ENCODE results near the gene ATXN7L3B. TPM values are rescaled to one million over a fixed set of nuclear protein-coding genes. Genes with fewer than 3 reads are reported as not detected.

The ATXN7L3B gene
- total RNA-seq, 1 donor from 2014 or later, result 47.0 TPM

- H3K79me2 ChIP-seq (ENCODE audit: low read depth), result no peaks in the 10 kb centered on the region
- no peak overlapping the region for H3K4me3 ChIP-seq
- Mint-ChIP-seq H3K9me3 (no peaks in the 10 kb centered on the region), H3K4me1 (peaks cover 2% of the 10 kb centered on the region), H3K27ac (no peak overlapping the region), H3K27me3 (ENCODE audit: insufficient read depth, low read depth) (no peaks in the 10 kb centered on the region), H3K4me3 (no peak overlapping the region), H3K36me3 (no peaks in the 10 kb centered on the region)
- no peak overlapping the region for H3K4me2 ChIP-seq
- H3F3A ChIP-seq (ENCODE audit: low read depth), result no peaks in the 10 kb centered on the region
- DNase-seq (ENCODE audit: low spot score), result no peak
- H3K27me3 ChIP-seq, result no peaks in the 10 kb centered on the region
- no peak overlapping the region for H3K27ac ChIP-seq
- no peak overlapping the region for H2AFZ ChIP-seq (replicated peaks)
- H3K4me1 ChIP-seq, result no peaks in the 10 kb centered on the region
- no peaks in the 10 kb centered on the region for H4K20me1 ChIP-seq (ENCODE audit: low read depth)
- no peaks in the 10 kb centered on the region for H3K9me3 ChIP-seq (ENCODE audit: low read depth)
- no peaks in the 10 kb centered on the region for H3K36me3 ChIP-seq
- no peak for TF ChIP-seq CTCF (IDR thresholded peaks at IDR 0.05)
- H3K9ac ChIP-seq, result no peak overlapping the region
Measured at GRCh38 chr12:74559728-74560127, 22.1 kb downstream of the ATXN7L3B start.

GRCh38 chr12:74563927-74564326 is 26.3 kb downstream of the ATXN7L3B start:
- no peak for DNase-seq (ENCODE audit: low spot score)
- H3K27ac Mint-ChIP-seq, result no peak overlapping the region
- no peaks in the 10 kb centered on the region for H3K36me3 Mint-ChIP-seq
- H3K36me3 ChIP-seq, result no peaks in the 10 kb centered on the region
- H3K27me3 Mint-ChIP-seq (ENCODE audit: insufficient read depth, low read depth), result no peaks in the 10 kb centered on the region
- no peaks in the 10 kb centered on the region for H3K79me2 ChIP-seq (ENCODE audit: low read depth)
- H3K9me3 Mint-ChIP-seq, result no peaks in the 10 kb centered on the region
- no peak overlapping the region for H3K4me3 ChIP-seq
- H3K4me1 Mint-ChIP-seq, result peaks cover 2% of the 10 kb centered on the region
- no peak for TF ChIP-seq EZH2phosphoT487 (IDR thresholded peaks at IDR 0.05)
- TF ChIP-seq EZH2 (IDR thresholded peaks at IDR 0.05), result no peak
- TF ChIP-seq CTCF (IDR thresholded peaks at IDR 0.05), result no peak
- H4K20me1 ChIP-seq (ENCODE audit: low read depth), result no peaks in the 10 kb centered on the region
- H3K4me1 ChIP-seq, result no peaks in the 10 kb centered on the region
- no peaks in the 10 kb centered on the region for H3K27me3 ChIP-seq
- H3K4me3 Mint-ChIP-seq, result no peak overlapping the region
- no peaks in the 10 kb centered on the region for H3K9me3 ChIP-seq (ENCODE audit: low read depth)
- no peak overlapping the region for H3K27ac ChIP-seq
- no peak overlapping the region for H2AFZ ChIP-seq (replicated peaks)
- no peak overlapping the region for H3K9ac ChIP-seq
- H3K4me2 ChIP-seq, result no peak overlapping the region
- no peaks in the 10 kb centered on the region for H3F3A ChIP-seq (ENCODE audit: low read depth)

- Histone ChIP-seq H3K9ac (no peak overlapping the region), H3K4me2 (no peak overlapping the region), H3K79me2 (ENCODE audit: low read depth) (no peaks in the 10 kb centered on the region), H2AFZ (replicated peaks) (no peak overlapping the region), H3K9me3 (ENCODE audit: low read depth) (no peaks in the 10 kb centered on the region), H3K4me3 (no peak overlapping the region), H3K36me3 (no peaks in the 10 kb centered on the region), H3K27ac (no peak overlapping the region), H3F3A (ENCODE audit: low read depth) (no peaks in the 10 kb centered on the region), H3K27me3 (no peaks in the 10 kb centered on the region), H3K4me1 (no peaks in the 10 kb centered on the region), H4K20me1 (ENCODE audit: low read depth) (no peaks in the 10 kb centered on the region)
- Mint-ChIP-seq H3K27me3 (ENCODE audit: insufficient read depth, low read depth) (no peaks in the 10 kb centered on the region), H3K27ac (no peak overlapping the region), H3K9me3 (no peaks in the 10 kb centered on the region), H3K4me3 (no peak overlapping the region), H3K4me1 (no peaks in the 10 kb centered on the region), H3K36me3 (no peaks in the 10 kb centered on the region)
- DNase-seq (ENCODE audit: low spot score), result no peak
- TF ChIP-seq EZH2 (IDR thresholded peaks at IDR 0.05) (no peak), EZH2phosphoT487 (IDR thresholded peaks at IDR 0.05) (no peak), CTCF (IDR thresholded peaks at IDR 0.05) (no peak)
Measured at GRCh38 chr12:74578486-74578885, 40.9 kb downstream of the ATXN7L3B start.

- no peaks in the 10 kb centered on the region for H3K4me1 ChIP-seq
- H3K79me2 ChIP-seq (ENCODE audit: low read depth), result no peaks in the 10 kb centered on the region
- Mint-ChIP-seq H3K4me1 (no peaks in the 10 kb centered on the region), H3K27me3 (ENCODE audit: insufficient read depth, low read depth) (no peaks in the 10 kb centered on the region), H3K9me3 (no peaks in the 10 kb centered on the region), H3K27ac (no peak overlapping the region), H3K4me3 (no peak overlapping the region), H3K36me3 (no peaks in the 10 kb centered on the region)
- no peaks in the 10 kb centered on the region for H3K9me3 ChIP-seq (ENCODE audit: low read depth)
- no peaks in the 10 kb centered on the region for H3K36me3 ChIP-seq
- H4K20me1 ChIP-seq (ENCODE audit: low read depth), result no peaks in the 10 kb centered on the region
- no peak overlapping the region for H3K4me3 ChIP-seq
- H3K27ac ChIP-seq, result no peak overlapping the region
- H3K27me3 ChIP-seq, result no peaks in the 10 kb centered on the region
- DNase-seq (ENCODE audit: low spot score), result no peak
- no peak overlapping the region for H2AFZ ChIP-seq (replicated peaks)
- H3F3A ChIP-seq (ENCODE audit: low read depth), result no peaks in the 10 kb centered on the region
- no peak for TF ChIP-seq CTCF (IDR thresholded peaks at IDR 0.05)
- no peak for TF ChIP-seq EZH2phosphoT487 (IDR thresholded peaks at IDR 0.05)
- TF ChIP-seq EZH2 (IDR thresholded peaks at IDR 0.05), result no peak
- no peak overlapping the region for H3K9ac ChIP-seq
- no peak overlapping the region for H3K4me2 ChIP-seq
Measured at GRCh38 chr12:74579446-74579845, 41.8 kb downstream of the ATXN7L3B start.

All from neural progenitor cell (in vitro differentiated cells).